PFSK-1 (cell line): Measurements from ENCODE around the gene CPSF3.

ENCODE experiments used
- FOXP2 ChIP-seq: optimal IDR thresholded peaks from 2 replicates; pipeline ENCODE3; 2011; ENCODE audit warnings: borderline replicate concordance, control low read depth, inconsistent platforms; ENCODE audit not compliant: insufficient read depth; ENCODE audit errors: extremely low read length, extremely low read depth
- POLR2AphosphoS5 ChIP-seq: IDR thresholded peaks from 2 replicates; pipeline ENCODE4 v1.6.1; 2012; ENCODE audit warnings: low read depth, mild to moderate bottlenecking, control low read depth, low read length, moderate library complexity
- REST ChIP-seq, 2 experiments: IDR thresholded peaks; 2 replicates each; pipeline versions ENCODE4 v1.6.1 to v1.8.0; 2011 to 2012; ENCODE audit warnings: low read depth in 2 of 2, low read length in 2 of 2, control low read depth in 1 of 2, inconsistent platforms in 1 of 2, mild to moderate bottlenecking in 1 of 2, moderate library complexity in 1 of 2; ENCODE audit not compliant: insufficient read depth in 1 of 2
- SIN3A ChIP-seq: IDR thresholded peaks from 2 replicates; pipeline ENCODE4 v1.6.1; 2012; ENCODE audit warnings: mild to moderate bottlenecking, low read length, moderate library complexity, borderline replicate concordance; ENCODE audit not compliant: insufficient read depth
- TAF1 ChIP-seq: IDR thresholded peaks from 2 replicates; pipeline ENCODE4 v1.6.1; 2012; ENCODE audit warnings: low read length, control low read depth, borderline replicate concordance; ENCODE audit not compliant: insufficient read depth

Gene CPSF3

DNA sequence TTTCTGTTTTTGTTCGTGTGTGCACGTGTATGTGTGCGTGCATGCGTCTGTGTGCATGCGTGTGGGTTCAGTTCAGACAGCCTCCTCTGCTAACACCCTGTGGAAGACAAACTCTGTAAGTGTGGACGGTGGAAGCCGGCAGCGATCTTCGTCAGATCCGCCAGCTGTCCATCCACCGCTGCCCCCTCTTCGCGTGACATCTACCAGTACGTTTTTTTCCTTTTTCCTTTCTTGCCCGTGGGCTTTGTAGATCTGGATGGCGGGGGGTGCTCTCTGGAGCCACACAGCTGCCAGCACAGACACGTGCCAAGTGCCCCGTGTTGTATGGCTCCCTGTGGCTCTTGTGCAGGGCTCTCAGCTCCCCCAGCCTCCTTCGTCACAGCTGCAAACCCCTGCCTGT, 32.5 kb upstream of the CPSF3 start:
- TF ChIP-seq SIN3A (no peak), REST (IDR thresholded peaks at IDR 0.05; ENCODE audit: insufficient read depth in 1 of 2, low read depth in 2 of 2, low read length in 2 of 2) (no peak), FOXP2 (no peak), TAF1 (no peak), POLR2AphosphoS5 (no peak)

DNA sequence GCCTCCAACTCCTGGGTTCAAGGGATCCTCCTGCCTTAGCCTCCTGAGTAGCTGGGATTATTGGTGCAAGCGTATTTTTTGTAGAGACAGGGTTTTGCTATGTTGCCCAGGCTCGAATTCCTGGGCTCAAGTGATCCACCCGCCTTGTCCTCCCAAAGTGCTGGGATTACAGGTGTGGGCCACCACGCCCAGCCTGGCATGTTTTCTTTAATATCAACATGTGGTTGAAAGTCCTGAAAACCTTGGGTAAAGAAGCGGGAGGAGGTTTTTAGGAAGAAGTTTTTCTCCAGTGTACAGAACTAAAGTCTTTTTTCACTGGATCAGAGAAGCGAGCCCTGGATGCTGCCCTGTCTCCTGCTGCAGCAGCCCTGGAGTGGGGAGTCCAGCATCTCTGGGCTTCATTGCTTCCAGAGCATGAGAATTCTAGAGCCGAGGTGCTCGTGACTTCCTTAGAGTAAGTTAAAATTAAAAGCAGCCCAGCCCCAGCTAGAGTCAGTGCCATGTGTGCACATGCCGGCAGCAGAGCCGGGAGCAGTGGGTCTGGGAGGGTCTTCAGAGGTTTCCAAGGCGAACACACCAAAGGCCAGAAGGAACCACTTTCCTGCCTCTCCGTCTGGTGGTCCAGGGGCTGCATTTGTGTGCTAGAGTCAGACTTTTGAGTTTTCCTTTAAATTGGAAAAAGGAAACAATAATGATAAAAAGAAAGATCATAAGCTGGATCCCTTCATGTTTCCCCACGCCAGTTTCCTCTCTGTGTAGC, 31.3 kb upstream of the CPSF3 start:
- TF ChIP-seq REST (IDR thresholded peaks at IDR 0.05; ENCODE audit: insufficient read depth in 1 of 2, low read depth in 2 of 2, low read length in 2 of 2) = no peak
- TF ChIP-seq TAF1 = no peak
- TF ChIP-seq SIN3A = no peak
- no peak for TF ChIP-seq FOXP2
- no peak for TF ChIP-seq POLR2AphosphoS5

DNA sequence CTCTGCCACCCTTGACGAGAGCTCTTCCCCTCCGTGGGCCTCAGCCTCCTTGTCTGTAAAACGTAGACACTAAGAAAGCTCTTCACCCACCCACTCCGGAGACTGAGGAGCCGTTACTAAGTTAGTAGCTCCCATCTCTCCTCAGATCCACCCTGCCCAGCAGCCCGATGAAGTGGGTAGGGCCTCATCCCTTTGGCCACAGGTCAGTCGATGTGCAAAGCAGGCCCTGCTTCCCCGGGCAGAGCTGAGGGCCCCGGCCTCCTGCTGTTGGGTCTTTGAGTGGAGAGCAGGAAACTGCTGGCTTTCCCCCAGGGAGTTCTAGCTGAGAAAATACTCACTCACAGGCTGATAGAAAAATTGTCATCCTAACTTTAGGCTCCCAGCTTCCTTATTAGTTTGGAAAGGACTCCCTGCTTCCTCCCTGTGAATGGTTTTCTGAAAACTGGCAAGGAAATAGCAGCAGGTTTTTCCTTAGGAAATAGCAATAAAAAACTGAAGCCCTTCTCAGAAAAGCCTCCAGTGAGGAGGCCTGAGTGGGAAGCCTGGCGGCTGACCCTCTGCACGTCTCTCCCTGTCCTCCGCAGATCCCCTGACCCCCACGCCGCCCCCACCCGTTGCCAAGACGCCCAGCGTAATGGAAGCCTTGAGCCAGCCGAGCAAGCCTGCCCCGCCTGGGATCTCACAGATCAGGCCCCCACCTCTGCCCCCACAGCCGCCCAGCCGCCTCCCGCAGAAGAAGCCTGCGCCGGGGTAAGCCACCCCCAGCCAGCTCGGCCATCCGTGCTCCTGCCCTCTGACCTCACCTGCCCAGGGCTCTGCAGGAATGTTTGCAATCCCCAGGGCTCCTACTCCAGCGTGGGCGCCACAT, 30.3 kb upstream of the CPSF3 start:
- no peak for TF ChIP-seq SIN3A
- no peak for TF ChIP-seq FOXP2
- TF ChIP-seq POLR2AphosphoS5 = no peak
- no peak for TF ChIP-seq TAF1
- TF ChIP-seq REST (IDR thresholded peaks at IDR 0.05; ENCODE audit: insufficient read depth in 1 of 2, low read depth in 2 of 2, low read length in 2 of 2) = no peak

DNA sequence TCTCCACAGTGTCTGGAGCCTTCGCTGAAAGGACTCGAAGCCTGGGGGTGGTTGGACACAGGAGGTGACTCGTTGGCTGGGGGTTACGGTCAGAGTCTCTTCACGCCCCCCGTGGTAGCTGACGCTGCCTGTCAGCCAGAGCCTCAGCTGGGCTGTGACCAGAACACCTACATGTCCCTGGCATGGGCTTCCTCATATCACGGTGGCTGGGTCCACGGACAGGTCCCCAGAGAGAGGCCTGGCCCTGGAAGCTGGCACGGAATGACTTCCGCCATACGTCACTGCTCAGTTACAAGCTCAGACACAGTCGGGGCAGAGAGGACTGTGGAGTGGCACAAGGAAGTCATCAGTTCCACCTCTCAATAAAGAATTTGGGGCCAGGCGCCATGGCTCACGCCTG, 28.6 kb upstream of the CPSF3 start:
- TF ChIP-seq REST (IDR thresholded peaks at IDR 0.05; ENCODE audit: insufficient read depth in 1 of 2, low read depth in 2 of 2, low read length in 2 of 2) (no peak), SIN3A (no peak), TAF1 (no peak), FOXP2 (no peak), POLR2AphosphoS5 (no peak)
